Retina (tissue), 1 donor: Measurements from ENCODE around the gene PYGO2.

Experiments
- DNase-seq: peaks from one replicate; pipeline ENCODE4 v3.0.0-alpha.2; 2016

Gene PYGO2, protein sequence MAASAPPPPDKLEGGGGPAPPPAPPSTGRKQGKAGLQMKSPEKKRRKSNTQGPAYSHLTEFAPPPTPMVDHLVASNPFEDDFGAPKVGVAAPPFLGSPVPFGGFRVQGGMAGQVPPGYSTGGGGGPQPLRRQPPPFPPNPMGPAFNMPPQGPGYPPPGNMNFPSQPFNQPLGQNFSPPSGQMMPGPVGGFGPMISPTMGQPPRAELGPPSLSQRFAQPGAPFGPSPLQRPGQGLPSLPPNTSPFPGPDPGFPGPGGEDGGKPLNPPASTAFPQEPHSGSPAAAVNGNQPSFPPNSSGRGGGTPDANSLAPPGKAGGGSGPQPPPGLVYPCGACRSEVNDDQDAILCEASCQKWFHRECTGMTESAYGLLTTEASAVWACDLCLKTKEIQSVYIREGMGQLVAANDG

DNA sequence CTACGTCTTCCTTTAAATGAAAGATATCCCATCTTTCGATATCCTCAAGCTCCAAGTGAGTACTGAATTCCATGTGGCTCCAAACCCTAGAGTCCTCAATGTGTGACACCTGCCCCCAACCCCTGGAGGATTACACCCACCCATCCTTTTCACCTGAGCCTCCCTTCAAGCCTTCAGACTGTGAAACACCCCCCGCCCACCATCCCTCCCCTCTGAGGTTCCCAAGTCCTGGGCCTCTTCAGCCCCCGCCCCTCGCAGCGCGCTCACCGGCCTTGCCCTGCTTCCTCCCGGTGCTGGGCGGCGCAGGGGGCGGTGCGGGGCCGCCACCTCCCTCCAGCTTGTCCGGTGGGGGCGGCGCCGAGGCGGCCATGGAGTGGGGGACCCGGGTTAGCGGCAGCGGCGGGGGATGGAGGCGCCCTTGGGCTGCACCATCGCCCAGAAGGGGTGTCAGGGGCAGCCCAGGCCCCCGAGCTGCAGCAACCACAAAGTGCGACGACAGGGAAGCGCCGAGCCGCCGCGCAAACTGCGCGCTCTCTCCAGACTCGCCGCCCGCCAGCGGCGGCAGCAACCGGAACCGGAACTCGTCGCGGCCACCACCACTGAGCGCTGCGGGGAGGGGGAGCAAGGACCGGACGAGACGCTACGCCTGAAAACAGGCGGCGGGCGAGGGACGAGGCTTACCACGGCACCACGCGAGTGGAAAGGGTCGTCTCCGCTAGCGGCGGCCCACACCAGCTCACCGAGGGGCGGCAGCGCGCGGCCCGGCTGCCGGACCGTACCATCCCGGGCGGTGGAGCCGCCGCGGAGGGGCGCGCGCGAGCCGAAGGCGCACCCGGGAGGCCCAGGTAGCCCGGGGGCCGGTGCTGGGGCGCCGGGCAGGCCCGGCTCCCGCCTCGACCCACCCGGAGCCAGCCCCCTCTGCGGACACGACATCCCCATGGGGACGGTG, at the start of gene PYGO2:
Gene PYGO2, minus strand, starts transcription at position 576 of the 949 bp plus-strand sequence. Its CDS starts 206 bp downstream, at position 370.
- peak; percentile 94 for DNase-seq

DNA sequence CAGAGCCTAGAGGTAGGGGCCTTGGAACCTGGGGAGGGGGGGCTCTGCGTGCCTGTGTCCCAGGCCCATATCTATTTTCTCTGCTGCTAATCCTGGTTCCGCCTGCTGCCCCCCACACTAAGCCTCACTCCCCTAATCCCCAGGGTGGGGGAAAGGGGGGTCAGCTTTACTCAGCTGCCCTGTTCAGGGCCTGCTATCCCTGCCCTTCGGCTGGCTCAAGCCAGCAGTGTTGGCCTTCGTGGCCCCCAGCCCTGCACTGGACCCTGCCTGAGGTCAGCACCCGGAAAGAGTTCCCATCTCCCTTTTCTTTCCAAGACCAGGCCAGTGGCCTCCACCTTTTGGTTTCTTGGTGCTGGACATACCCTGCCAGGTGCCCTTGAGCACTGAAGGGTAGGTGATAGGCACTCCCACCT, 49.4 kb upstream of the PYGO2 start:
- DNase-seq: no peak

DNA sequence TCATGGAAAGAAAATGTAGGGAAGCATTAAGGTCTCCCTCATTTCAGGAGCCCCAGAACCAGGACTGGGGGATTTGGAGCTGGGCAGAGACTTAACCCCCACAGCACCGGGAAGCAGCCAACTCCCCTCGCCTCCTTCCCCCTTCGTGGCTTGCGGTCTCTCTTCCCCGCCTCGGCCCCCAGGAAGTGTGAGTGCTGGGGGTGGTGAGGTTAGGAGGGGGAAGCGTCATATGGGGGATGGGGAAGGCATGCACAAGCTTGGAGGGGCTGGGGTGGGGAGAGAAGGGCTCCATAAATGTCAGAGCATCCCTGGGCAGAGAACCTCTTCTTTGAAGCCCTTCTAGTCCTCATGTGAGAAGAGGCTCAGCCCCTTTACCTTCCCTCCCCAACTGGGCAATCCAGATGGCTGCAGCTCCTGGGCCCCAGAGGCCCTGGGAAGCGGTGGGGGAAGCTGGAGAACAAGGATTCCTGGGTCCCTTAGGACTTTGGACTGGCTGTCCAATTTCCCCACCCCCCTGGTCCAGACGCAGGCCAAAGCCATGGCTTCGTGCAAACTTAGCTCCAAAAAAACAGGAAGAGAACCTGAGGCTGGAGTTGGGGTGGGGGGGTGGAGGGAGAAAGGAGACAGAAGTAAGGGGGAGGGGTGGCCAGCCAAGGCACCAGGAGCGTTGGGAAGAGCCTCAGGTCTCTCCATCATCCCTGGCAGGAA, 48.8 kb upstream of the PYGO2 start:
- DNase-seq: no peak

DNA sequence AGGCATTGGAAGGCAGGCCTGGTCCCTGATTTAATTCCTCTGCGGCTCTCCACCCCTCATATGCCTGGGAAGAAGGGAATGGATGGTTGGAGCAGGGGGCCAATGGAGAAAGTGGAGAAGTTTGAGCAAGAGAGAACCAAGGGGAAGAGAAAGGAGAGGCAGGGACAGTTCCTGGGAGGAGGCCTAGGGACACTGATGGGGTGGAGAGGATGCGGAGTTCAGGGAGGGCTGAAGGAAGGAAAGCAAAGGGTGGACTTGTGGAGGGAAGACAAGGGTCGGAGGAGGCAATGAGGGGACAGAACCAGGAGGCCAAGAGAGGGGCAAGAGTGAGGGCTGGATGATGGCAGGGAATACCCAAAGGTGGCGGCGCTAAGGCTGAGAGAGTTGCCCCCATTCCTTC, 48.2 kb upstream of the PYGO2 start:
- DNase-seq: no peak

DNA sequence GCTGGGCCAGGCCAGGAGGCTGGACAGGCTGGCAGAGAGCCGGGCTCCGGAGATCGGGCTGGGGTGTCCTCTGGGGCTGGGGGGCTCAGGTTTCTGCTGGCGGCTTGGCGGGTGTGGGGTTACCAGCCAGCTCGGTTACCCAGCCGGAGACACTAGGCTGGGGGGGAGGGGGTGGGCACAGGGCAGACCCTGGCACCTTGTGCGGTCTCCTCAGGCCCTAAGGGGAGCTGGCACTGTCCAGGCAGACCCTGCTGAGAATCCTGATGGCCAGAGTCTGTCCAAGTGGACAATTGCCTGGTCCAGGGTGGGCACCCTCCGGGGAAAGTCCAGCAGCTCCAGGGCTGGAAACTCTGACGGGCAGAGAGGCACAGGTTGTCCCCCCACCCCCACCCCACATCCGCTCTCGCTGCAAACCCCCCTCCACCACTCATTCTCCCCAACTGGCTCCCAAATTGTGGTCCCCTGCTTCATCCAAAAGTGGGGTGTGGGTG, 47.7 kb upstream of the PYGO2 start:
- DNase-seq: no peak

DNA sequence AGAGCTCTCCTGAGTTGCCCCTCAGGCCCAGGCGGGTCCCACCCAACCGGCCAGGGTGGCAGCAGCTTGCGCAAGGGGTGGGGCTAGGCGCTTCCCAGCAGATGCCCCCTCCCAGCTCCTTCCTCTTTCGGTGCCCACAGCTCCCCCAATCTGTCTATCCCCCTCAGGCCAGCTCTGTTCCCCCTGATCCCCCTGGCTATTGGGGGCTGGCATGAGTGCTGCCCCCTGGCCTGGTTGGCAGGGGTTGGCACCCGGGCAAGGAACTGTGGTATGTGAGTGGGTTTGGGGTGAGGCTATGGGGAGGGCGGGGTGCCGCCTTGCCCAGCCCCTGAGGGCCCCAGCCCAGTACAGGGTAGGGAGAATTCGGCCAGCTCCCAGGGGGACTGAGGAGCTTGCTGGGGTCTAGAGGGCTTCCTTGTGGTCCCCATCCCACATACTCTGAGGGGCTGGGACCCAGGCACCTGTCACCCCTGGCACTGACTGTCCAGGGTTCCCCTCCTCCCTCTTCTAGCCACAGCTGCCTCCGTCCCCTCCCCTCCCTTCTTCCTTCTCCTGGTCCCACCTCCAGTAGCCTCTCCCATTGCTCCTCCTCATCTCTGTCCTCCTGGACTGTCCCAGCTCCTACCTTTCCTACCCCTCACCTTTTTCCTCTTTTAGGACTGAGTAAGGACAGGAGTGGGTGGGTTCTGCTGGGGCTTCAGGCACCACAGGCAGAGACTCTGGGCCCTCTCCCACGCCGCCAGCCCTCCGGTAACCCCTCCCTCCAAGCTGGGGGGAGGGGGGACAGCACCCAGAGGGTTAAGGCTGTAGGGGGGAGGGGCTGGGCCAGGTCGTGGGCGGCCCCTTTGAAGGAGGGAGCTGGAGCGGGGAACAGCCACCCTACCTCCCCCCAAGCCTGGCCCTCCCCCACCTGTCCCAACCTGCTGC, 46.7 kb upstream of the PYGO2 start:
- DNase-seq: no peak

DNA sequence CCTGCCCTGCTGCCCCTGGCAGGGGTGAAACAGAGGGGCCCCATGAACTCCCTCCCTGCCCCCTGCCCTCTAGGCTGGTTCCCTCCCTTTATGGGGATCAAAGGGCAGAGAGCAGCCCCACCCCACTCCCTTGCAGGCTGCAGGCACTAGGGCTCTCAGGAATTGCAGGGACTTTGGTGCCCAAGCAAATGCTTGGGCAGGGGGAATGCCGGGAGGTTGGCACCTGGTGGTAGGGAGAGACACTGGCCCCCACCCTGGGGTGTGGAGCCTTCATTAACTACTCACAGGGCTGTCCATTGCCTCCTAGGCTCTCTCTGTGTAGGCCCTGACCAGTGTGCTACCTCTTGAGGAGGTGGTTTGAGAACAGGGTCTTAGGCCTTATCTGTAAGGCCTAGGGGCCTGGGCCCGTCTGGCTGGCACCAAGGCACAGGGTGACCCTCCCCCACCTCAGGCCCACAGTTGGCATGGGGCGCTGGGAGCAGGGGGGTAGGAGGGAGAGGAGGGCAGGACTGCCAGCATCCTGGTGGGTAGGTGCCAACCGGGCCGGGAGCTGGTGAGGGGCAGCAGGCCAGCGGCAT, 45.8 kb upstream of the PYGO2 start:
- no peak for DNase-seq

DNA sequence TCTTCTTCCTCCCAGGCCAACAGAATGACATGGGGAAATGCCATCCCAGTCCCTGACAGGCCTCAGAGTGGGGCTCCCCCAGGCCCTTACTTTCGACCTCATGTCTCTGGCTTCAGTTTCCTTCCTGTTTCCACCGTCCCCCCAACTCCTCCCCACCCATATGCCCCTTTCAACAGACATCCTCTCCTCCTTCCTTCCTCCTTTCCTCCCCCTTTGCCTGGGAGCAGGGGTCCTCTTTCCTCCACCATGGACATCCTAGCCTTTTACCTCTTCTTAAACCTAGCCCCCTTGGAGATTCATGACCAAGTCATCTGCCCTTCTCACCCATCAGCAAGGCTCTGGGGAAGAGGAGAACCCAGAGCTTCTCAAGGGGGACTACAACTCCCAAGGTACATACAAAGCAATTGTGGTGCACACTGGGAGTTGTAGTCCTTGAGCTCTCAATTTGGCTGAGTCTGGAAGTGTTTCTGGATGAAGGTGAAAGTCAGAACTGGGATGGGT, 45.1 kb upstream of the PYGO2 start:
- DNase-seq: no peak

DNA sequence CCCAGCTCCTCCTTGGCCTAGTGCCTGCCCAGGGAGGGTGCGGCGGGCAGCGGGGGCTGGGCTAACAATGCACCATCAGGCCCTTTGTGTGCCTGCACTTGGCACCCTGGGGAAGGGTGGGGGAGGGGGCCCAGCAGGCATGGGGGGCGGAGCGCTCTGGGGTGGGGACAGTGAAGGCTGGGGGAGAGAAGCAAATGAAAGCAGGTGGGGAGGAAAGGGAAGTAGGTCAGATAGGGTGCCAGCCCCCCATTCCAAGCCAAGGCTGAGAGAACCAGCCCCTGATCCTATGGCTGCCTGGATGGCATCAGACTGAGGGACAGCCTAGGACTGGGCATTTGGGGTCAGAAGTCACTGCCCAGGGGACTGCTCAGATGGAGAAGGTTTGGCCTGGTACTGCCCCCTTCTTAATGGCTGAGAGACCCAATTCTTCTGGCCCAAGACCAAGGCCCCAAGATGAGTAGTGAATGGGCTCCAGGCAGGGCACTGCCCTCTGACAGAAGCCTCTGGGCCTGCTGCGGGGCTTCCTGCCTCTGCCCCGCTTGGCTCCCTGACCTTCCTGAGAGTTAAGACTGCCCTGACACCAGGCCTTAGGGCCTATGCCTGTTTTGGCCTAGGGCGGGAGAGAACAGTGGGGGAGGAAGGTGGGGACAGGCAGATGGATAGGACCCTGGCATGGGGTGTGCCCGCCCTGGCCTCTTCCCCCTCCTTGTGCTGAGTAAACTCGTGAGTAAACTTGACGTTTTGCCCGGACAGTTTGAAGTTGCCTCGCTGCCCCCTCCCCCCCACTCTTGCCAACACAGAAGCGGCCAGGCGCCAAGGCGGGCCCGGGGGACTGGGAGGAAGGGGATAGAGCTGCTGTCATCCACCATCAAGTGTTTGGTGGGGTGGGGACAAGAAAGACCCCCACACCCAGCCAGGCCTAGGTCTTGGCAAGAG, 43.8 kb upstream of the PYGO2 start:
- DNase-seq: no peak

DNA sequence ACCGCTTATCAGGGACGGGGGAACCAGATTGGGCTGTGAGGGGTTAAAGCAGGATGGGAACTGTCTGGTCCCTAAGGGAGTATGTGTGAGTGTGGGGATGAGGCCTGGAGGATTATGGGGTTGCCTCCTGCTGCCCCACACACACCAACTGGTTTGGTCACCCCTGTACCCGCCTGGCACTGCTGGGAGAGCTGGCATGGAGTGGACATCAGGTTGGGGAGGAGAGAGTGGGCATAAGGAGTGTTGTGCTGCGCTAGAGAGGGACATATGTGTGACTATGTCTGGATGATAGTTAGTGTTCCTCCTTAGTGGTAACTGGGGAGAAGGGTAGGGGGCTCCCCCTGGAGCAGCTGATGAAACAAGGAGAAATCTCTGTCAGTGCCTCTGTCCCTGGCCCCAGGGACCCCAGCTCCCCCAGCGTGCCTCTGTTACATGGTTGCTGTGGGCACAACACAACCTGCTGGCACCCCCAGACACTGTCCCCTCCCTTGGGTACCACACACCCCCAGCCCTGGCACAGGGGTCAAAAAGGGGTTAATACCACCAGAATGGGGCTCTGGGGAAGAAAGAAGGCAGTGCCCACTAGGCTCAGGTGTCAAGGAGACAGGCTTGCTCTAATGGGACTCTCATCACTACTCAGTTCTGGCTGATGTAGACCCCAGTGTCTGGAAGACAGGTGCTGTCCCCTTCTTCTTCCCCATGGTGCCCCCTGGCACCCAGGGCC, 42.9 kb upstream of the PYGO2 start:
- no peak for DNase-seq

DNA sequence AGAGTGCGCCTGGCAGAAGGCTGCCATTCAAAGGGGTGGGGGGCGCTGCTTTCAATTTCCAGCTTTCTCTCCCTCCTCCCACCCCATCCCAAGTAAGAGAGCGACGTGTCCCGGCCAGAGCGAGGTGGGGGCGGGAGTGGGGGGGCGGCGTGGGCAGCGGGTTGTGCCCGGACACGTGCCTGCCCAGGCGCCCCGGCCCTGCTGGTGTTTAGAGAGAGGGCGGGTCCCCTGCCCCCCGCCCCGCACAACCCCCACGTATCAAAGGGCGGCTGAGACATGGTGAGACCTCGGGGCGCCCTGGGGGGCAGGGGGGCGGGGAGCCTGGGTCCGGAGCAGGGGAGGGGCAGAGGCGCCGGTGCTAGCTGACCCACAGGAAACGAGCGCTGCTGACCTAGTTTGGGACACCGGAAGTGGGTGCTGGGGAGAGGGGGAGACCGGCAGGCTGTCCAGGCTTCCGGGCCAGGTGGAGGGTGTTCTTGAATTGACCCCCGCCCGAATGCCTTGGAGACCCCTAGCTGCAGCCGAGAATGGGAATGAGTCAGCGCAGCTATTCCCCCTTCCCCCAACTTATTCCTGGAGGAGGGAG, 42.3 kb upstream of the PYGO2 start:
- peak; percentile 55 for DNase-seq

DNA sequence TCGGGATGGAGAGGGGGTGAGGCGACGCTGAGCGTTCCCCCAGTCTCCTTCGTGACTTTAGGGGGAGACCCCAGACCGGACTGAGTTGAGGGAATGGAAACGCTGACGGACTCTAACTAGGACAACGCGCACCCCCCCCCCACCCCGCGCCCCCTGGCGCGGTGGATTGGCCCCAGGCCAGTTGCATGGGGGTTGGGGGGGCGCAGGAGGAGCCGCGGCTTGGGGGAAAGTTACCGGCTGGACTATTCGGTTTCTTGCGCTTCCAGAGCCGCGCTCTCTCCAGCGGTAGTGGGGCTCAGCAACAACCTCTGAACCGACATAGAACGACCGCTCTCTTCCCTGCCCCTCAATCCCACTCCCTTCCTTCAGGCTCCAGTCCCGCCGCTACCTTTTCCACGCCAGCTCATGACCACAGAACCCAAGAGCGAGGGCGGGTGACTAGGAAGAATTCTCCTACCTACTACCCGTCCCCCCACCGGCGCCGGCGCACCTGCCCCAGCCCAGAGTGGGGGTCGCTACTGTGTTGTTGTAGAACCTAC, 41.7 kb upstream of the PYGO2 start:
- peak; percentile 72 for DNase-seq

DNA sequence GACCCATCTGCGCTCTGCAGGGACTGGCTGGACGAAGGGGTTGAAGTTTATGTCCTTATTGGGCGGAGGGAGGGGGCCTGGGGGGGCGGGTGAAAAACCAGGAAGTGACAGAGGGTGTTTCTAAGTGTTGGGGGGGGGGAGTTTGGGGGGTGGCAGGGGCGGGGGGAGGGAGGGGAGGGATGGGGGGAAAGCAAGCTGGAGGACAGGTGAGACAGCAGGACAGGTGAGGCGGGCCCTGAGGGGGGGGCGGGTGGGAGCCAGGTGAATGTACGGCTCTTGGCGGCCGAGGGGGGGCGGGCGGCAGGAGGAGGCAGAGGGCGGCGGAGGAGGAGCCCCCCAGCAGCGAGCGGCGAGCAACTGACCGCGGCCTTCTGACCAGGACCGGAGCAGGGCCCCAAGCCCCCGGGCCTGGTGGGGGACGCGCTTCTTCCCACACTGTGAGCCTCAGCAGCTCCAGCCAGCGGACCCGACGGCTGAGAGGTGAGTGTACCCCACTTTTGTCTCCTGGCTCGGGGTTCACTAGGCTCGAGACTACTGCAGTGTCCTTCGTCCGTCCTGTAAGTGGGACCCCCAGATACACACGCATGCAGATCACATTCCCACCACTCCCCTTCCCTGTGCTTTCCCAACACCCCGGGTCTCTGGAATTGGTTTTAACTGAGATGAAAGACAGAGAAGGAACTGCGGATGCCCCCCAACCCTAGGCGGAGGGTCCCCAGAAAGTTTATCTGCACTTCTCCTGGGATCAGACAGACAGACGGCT, 41.1 kb upstream of the PYGO2 start, which contains the start of gene ZBTB7B:
Gene ZBTB7B, plus strand, starts transcription at position 339 of the 763 bp plus-strand sequence. CDS start 11,859 bp downstream, outside the sequence.
- peak; percentile 71 for DNase-seq

DNA sequence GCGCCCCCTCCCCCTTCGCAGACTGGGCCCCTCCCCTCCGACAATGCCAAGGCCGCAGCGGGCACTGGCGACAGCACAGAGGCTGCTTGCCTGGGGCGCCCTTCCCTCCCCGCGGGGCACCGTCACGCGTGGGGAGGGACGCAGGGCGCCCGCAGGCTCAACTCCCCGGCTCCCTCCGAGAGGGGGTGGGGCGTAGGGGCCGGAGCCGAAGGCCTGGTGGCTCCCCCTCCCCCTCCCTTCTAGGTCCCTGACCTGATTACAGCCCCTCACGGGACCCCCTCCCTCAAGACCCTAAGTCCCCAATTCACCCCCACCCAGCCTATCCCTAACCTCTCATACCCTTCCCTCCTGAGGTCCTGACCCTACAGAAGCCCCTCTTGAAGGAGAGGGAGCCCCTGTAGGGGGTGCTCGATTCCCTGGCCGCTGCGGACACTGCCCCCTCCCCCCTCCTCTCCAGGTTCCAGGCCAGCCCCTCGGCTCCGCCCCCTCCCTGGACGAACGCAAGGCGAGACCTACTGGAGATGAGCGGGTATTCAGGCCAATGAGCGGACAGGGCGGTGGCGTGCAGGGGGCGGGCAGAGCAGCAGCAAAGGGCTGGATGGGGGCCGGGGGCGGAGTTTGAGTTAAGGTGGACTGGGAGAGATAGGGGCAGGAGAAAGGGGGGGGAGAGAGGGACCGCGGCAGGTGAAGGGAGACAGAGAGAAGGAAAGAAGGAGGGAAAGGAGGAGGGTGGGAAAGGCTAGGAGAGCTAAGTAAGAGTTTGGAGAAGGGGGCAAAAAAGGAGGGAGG, 40.3 kb upstream of the PYGO2 start:
- DNase-seq: peak; percentile 89

DNA sequence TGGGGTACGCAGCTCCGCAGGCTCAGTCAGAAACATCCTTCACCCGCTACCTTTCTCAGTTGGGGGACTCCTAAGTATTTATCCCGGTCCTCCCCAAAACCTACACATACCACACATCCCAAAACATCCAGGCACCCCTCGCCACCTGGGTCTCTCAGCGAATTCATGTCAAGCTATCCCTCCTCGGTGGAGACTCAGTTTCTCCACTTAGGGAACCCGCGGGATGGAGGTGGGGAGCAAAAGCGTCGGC, 39.8 kb upstream of the PYGO2 start:
- no peak for DNase-seq

DNA sequence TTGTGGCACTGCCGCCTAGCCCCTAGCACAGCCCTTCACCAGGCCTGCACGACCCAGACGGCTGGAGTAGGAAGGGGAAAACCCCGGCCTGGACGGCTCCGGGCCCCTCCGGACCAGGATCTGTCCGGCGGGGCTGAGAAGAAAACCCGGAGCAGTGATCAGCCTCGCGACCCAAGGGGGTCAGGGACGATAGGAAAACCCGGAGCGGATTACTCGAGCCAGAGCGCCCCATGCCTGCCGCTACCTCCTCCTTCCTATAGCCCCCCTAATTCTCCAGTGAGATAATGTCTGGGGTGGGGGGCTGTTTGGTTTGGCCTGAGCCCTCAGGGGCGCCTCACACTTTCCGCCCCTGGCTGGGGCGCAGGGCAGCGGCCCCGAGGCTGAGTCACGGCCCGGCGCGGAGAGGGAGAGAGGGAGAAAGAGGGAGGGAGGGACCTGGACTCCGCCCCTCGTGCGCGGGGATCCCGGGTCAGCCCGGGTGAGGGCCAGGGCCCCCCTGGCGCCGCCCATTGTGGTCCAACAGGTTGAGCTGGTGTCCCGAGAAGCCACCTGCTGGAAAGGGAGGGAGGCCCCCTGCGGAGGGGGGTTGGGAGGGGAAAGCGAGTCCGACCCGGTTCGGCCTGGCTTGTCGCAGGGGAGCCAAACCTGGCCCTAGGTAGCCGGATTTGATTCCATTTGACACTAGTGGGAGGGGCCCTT, 39.3 kb upstream of the PYGO2 start:
- DNase-seq: peak; percentile 99

DNA sequence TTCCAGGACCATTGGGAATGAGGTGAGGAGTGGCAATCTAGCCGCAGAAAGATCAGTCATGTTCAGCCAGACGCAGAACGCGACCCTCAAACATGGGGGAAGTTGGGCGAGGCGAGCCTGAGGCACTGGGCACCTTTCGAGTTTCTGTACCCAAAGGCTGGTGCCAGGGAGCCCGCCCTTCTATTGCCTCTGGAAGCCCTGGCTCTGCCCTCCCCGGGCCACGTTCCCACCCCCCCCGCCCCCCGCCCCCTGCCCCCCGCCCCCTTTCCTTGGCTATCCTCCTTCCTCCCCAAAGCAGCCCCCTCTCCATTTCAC, 38.8 kb upstream of the PYGO2 start:
- DNase-seq: no peak
